Endothelial cell of umbilical vein (primary cell): Measurements from ENCODE around the gene SPTB.

Experiments used
- EZH2 ChIP-seq: IDR thresholded peaks from 2 replicates; pipeline ENCODE4 v1.6.1; 2012; ENCODE audit warnings: borderline replicate concordance, low read depth, mild to moderate bottlenecking, moderate library complexity, low read length, inconsistent platforms; ENCODE audit not compliant: severe bottlenecking
- FOS ChIP-seq: IDR thresholded peaks from 2 replicates; pipeline ENCODE4 v1.6.1; 2011; ENCODE audit warnings: mild to moderate bottlenecking, low read length, moderate library complexity, borderline replicate concordance; ENCODE audit not compliant: insufficient read depth
- JUN ChIP-seq: IDR thresholded peaks from 2 replicates; pipeline ENCODE4 v1.6.1; 2011; ENCODE audit warnings: borderline replicate concordance, low read depth; ENCODE audit not compliant: insufficient read length, insufficient read depth
- MYC ChIP-seq: IDR thresholded peaks from one replicate; pipeline ENCODE4 v1.6.1; 2011; ENCODE audit warnings: mild to moderate bottlenecking, low read depth, low read length
- POLR2A ChIP-seq: IDR thresholded peaks from 2 replicates; pipeline ENCODE4 v1.6.1; 2012; ENCODE audit warnings: low read depth, mild to moderate bottlenecking, control low read depth, low read length
- POLR2AphosphoS5 ChIP-seq: IDR thresholded peaks from 2 replicates; pipeline ENCODE4 v1.6.1; 2012; ENCODE audit warnings: low read depth, mild to moderate bottlenecking, control low read depth, low read length, moderate library complexity; ENCODE audit not compliant: insufficient read depth
- TF ChIP-seq, protein P1 (sequence below), 2 donors: IDR thresholded peaks; 1 replicate in 1 of 2; 2 replicates in 1 of 2; pipeline ENCODE4 v1.5.1; 2011; ENCODE audit warnings: low read length in 2 of 2, mild to moderate bottlenecking in 2 of 2, moderate library complexity in 2 of 2, control low read depth in 1 of 2, inconsistent platforms in 1 of 2, low read depth in 1 of 2; ENCODE audit not compliant: insufficient read depth in 1 of 2; ENCODE audit errors: extremely low read depth in 1 of 2
- TF ChIP-seq, protein P2 (sequence below): IDR thresholded peaks from 2 replicates; pipeline ENCODE4 v1.6.1; 2011; ENCODE audit not compliant: insufficient read depth, insufficient read length

- TF ChIP-seq, protein P1, sequence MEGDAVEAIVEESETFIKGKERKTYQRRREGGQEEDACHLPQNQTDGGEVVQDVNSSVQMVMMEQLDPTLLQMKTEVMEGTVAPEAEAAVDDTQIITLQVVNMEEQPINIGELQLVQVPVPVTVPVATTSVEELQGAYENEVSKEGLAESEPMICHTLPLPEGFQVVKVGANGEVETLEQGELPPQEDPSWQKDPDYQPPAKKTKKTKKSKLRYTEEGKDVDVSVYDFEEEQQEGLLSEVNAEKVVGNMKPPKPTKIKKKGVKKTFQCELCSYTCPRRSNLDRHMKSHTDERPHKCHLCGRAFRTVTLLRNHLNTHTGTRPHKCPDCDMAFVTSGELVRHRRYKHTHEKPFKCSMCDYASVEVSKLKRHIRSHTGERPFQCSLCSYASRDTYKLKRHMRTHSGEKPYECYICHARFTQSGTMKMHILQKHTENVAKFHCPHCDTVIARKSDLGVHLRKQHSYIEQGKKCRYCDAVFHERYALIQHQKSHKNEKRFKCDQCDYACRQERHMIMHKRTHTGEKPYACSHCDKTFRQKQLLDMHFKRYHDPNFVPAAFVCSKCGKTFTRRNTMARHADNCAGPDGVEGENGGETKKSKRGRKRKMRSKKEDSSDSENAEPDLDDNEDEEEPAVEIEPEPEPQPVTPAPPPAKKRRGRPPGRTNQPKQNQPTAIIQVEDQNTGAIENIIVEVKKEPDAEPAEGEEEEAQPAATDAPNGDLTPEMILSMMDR (IDR thresholded peaks at IDR 0.05; ENCODE audit: extremely low read depth in 1 of 2, insufficient read depth in 1 of 2, low read depth in 1 of 2, low read length in 2 of 2), result no peak
- TF ChIP-seq, protein P2, sequence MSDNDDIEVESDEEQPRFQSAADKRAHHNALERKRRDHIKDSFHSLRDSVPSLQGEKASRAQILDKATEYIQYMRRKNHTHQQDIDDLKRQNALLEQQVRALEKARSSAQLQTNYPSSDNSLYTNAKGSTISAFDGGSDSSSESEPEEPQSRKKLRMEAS, result no peak
- TF ChIP-seq POLR2A (no peak), EZH2 (no peak), POLR2AphosphoS5 (no peak), FOS (no peak), JUN (no peak), MYC (no peak)
These were observed 151.6 kb downstream of the SPTB start for GRCh38 chr14:64728106-64728505.
